Suppressor macrophage treated with lipopolysaccharide for 1 hour (primary cell): ENCODE data around the gene SYT14.
"Not testable (repeated sequence)": the region's sequence is repeated elsewhere in the genome, so short reads cannot be mapped to it uniquely, and the experiment has no call there.

Source experiments
- DNase-seq, 3 donors: peaks; one replicate each; pipeline ENCODE4 v3.0.0-alpha.2; 2020 to 2022

The SYT14 gene

GRCh38 chr1:210031473-210031872, 93.5 kb downstream of the SYT14 start:
- no peak for DNase-seq

DNA sequence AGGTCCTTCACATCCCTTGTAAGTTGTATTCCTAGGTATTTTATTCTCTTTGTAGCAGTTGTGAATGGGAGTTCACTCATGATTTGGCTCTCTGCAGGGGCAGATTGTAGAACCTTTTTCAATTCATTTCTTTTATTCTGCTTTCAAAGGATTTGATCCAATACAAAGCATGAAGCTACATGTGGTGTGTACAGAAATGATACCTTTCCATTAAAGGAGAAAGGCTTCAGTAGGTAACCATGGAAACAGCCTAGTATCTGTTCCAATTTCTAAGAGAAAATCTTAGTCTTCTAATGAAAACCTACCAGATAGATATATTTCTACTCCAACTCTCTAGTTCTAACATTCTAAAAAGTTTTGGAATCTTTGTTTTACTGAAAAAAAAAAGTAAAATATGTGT, 105.0 kb downstream of the SYT14 start:
- DNase-seq = no peak

DNA sequence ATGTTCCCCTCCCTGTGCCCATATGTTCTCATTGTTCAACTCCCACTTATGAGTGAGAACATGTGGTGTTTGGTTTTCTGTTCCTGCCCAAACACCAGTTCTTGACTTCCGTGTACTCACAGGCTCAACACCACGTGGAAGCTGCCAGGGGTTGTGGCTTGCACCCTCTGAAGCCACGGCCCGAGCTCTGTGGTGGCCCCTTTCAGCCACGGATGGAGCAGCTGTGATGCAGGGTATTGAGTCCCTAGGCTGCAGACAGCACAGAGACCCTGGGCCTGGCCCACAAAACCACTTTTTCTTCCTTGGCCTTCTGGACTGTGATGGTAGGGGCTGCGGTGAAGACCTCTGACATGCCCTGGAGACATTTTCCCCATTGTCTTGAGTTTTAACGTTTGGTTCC, 111.6 kb downstream of the SYT14 start:
- no peak for DNase-seq

DNA sequence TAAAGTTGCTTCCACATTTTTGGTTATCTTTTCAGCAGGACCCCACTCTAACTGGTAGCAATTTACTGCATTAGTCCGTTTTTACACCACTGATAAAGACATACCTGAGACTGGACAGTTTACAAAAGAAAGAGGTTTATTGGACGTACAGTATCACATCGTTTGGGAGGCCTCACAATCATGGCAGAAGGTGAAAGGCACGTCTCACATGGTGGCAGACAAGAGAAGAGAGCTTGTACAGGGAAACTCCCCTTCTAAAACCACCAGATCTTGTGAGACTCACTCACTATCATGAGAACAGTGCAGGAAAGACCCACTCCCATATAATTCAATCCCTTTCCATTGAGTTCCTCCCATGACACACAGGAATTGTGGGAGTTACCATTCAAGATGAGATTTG, 112.5 kb downstream of the SYT14 start:
- DNase-seq = not testable (repeated sequence)

- no peak for DNase-seq
Observed at GRCh38 chr1:210053126-210053525, 115.1 kb downstream of the SYT14 start.

DNA sequence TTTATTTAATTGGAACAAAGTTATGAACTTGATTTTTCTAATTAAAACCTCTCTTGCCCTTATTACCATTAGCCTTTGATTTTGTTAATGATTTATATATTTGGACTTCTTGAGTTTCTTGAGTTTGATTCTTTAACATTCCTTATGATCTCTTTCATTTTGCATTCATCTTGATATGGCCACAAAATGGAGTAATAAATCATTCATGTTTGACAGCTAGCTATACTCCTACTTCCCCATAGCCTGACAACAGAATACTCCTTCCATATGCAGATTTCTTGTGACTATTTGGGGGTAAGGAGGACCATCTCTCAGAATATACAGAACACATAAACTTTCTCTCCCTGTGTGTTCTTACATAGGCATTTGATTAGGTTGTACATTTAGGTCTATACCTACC, 119.6 kb downstream of the SYT14 start:
- no peak for DNase-seq

DNA sequence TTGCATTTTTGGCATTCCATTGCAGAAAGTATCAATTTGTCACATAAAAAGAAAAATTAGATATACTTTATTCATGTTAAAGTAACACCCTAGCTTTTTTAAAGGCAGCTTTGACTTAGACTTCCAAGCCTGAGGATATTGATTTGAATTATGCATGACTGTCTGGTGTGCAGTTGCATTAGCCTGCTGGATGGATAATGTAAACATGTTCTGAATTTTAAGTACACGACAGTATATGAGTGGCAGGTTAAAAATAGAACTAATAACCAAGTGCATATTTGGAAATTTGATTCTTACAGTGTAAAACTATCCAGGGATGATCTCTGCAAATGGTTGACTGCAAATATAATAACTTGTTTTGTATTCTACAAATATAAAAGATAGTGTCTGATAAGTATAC, 124.0 kb downstream of the SYT14 start:
- DNase-seq = no peak

GRCh38 chr1:210070531-210070930, 132.5 kb downstream of the SYT14 start:
- no peak for DNase-seq

GRCh38 chr1:210072129-210072528, 134.1 kb downstream of the SYT14 start:
- no peak for DNase-seq

GRCh38 chr1:210072896-210073504, 135.0 kb downstream of the SYT14 start:
- no peak for DNase-seq

DNA sequence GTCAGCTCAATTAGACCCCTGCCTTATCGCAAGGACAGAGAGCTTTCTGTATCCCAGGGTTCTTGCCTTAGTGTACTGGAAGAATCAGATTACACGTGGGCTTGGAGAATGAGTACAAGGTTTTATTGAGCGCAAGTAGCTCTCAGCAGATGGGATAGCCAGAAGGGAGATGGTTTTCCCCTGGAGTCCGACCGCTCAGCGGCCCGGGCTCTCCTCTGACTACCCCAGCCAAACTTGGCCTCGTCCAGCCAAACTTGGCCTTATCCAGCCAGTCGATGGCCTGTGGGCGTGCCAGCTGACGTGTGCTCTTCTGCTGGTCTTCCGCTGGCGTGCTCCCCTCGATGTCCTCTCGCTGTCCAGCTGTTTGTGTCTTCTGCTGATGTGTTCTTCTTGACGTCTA, 136.9 kb downstream of the SYT14 start:
- no peak for DNase-seq

DNA sequence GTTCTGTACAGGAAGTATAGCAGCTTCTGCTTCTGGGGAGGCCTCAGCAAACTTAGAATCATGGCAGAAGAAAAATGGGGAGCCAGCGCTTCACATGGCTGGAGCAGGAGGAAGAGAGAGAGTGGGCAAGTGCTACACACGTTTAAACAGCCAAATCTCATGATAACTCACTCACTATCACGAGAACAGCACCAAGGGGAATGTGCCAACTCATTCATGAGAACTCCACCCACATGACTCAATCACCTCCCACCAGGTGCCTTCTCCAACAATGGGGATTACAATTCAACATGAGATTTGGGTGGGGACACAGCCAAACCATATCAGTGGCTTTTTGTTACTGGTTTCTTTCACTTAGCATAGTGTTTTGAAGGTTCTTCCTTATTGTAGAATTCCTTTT, 138.6 kb downstream of the SYT14 start:
- DNase-seq = no peak

GRCh38 chr1:210081494-210081893, 143.5 kb downstream of the SYT14 start:
- no peak for DNase-seq

- no peak for DNase-seq
Observed at GRCh38 chr1:210085359-210085758, 147.3 kb downstream of the SYT14 start.

DNA sequence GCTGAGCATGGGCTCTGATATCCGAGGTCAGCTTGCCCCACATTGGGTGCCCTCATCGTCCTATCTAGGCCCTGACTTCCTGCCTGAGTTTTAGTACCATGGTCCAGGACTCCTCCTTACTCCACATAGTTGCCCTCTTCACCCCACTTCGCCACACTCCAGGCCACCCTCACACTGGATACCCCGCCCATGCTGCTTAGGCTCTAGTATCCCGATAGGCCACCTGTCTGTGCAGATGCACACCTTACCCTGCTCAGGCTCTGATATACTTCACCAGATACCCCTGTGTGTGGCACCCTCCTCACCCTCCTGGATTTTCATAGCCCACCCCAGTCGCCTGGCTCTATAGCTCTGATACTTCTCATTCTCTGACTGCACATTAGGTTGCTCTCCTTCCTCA, 149.0 kb downstream of the SYT14 start:
- no peak for DNase-seq

GRCh38 chr1:210089855-210090254, 151.8 kb downstream of the SYT14 start:
- DNase-seq = no peak

- DNase-seq = no peak
Observed at GRCh38 chr1:210092366-210092765, 154.3 kb downstream of the SYT14 start.

DNA sequence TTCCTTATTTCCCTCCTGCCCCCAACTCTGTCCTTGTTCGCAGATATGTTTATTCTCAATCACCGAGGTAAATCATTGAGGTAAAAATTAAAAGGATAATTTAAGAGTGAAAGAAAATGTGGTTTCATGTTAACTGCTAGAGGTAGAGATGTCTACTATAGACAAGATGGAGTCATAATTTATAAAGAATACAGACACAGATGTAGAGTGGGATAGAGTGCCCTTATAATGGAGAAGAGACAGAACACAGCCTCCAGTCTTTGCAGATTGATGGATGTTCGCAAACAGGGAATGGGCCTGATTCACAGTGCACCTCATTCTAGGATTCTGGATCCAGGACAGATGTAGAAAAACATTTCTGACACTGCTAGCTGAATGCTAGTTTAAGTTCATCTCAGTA, 155.4 kb downstream of the SYT14 start:
- DNase-seq = no peak

DNA sequence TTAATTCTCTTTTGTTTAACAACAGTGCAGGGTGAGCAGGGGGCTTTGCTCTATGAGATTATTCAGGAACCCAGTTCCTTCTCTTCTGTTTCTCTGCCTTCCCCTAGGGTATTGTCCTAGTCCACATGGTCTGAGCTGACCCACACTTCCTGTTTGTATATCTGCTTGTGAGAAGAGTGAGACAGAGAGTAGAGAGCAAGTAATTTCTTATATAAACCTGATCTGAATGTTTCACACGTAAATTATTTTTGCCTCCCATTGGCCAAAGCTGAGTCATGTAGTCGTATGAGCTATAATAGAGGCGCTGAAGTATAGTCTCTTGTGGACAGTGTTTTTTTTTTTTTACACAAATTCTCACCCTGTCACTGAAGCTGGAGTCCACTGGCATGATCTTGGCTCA, 160.3 kb downstream of the SYT14 start:
- no peak for DNase-seq

DNA sequence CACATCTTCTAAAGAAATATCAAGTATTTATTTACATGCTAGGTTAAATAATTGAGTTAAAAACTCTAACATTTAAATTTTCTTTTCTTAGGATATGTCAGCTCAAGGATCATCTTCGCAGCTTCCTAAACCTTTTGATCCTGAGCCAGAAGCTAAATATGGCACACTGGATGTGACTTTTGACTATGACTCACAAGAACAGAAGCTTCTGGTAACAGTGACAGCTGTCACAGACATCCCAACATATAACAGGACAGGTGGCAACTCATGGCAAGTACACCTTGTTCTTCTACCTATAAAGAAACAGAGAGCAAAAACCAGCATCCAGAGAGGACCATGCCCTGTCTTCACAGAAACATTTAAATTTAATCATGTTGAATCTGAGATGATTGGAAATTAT, 161.9 kb downstream of the SYT14 start:
- no peak for DNase-seq

DNA sequence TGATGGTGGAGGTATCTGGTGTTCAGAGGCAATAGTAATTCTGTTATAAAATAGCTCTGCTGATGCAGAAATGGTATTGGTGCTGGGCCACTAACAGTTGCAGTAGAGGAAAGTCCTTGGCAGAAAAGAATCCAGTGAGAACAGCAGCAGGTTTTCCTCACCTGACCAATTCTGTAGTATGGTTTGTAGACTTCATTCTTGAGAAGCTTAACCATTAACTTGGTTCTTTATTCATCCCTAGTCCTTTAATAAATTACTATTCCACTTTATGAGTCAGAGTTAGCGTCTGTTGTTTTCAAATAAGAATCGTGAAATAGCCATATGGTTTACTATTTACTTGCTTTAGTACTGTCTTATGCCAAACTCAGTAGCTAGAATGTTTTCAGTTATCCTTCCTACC, 166.1 kb downstream of the SYT14 start:
- DNase-seq = no peak

- not testable (repeated sequence) for DNase-seq
Observed at GRCh38 chr1:210112906-210113305, 174.9 kb downstream of the SYT14 start.

DNA sequence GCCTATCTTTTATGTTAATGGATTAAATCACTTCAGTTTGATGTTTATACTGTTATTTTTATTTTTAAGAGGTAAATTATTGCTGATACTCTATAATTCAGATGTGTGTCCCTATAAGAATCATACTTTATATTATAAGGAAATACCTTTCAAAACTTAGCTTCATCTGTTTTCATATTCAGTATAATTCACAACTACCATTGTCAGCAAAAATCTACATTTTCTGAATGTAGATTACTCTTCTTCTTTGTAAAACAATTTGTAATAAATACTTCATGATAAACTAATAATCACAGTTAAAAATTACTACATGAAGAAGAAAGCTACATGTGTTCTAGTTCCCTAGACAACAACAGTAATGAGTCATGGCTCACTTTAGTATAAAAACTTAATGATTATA, 179.2 kb downstream of the SYT14 start:
- no peak for DNase-seq

DNA sequence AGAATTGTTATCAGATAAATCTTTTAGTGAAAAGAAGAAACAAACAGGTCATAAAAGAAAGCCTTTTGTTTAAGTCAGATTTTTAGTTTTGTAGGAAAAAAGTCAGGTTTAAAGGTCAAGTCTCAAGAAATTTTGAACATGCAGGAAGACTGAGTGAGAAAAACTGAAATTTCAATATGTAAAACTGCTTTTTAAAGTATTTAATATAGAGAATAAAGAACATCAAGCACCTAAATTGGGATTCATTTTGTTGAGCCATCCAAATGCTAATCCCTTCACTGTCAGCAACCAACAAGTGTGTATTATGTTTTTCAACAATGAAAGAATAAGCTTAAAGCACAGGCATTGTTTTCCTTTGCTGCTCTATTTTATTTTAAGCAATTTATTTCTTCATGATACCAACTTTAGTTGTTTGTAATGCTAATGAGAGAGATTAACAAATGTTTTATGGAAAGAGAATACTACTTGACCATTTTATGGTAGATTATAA, 179.7 kb downstream of the SYT14 start:
- no peak for DNase-seq

GRCh38 chr1:210123383-210123782, 185.4 kb downstream of the SYT14 start:
- DNase-seq = no peak
